NCI-H1436 (cell line): ENCODE measurements around the gene PADI1.

ENCODE experiments used
- DNase-seq: peaks from one replicate; lab custom pipeline; 2025; lab: John Stamatoyannopoulos, UW

Gene PADI1

DNA sequence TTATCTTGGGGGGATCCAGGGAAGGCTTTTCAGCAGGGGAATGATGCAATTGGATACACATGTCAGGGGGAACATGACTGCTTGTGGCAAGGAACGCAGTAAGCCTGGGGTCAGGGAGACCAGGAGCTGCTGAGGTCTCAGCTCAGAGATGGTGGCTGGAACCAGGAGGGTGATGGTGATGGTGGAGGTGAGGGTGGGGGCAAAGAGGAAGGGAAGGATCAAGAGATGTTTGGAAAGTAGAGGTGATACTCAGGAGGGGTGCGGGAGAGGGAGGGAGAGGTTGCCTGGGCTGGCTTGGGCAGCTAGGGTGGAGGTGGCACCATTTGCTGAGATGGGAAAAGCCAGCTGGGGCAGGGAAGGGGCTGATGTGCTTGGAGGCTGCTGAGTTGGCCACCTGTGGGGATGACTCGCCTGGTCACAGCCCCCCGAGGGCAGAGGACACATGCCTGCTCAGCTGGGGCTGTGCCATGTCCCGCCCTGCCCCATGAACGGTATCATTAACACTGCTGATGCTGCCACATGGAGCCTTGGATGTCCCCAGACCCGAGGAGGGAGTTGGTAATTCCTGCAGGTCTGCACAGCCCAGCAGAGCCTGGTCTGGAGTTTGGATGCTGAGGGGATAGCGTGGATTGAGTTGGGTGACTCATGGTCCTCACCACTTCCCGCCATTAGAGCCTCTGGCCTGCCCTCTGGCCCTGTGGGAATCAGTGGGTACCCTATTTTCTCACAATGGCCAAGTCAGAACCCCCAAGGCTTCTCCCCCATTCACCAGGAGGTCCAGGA lies 6.3 kb upstream of the PADI1 start:
- DNase-seq: no peak

DNA sequence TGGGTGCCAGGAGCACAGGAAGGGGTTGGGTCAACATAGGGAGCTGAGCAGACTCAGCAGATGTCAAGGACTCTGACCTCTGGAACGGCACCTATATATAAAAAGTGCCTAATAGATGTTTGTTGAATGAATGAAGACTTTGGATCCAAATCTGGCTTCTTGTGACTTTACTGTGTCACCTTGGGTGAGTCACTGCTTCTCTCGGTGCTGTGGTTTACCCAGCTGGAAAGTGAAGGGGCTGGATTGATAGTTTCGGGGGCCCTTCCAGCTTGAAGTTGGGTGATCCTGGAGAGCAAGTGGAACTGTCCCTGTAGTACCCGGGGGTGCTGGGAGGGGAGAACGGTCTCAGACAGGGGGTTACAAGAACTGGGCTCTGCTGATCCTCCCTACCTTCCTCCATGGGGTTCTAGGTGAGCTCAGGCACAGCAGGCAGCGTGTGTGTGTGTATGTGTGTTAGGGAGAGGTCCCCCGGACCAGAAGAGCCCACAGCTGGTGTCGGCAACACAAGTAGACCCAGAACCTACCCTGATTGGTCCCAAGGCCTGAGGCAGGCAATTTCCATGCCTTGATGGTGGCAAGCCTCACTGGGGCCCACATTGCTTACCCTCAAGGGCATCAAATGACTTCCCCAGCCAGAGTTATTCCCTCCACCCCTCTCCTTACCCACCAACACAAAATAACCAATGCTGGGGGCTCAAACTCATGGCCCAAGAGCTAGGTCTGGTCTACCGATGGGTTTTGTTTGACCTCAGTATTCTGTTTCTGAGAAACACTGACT lies 5.5 kb upstream of the PADI1 start:
- no peak for DNase-seq

DNA sequence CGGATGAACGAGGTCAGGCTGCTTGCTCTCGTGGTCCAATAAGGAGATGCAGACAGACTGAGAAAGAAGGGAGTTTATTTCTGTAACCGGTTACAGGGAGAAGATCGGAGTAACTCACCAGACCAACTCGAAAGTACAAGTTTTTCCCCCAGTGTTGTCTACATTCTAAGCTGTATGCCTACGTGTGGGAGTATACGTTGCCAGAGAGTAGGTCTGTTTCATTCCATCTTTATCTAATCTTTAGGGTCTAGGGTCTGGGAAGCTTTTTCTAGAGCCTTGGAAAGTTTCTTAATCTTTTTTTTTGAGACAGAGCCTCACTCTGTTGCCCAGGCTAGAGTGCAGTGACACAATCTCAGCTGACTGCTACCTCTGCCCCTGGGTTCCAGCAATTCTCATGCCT lies 4.7 kb upstream of the PADI1 start:
- DNase-seq: no peak

DNA sequence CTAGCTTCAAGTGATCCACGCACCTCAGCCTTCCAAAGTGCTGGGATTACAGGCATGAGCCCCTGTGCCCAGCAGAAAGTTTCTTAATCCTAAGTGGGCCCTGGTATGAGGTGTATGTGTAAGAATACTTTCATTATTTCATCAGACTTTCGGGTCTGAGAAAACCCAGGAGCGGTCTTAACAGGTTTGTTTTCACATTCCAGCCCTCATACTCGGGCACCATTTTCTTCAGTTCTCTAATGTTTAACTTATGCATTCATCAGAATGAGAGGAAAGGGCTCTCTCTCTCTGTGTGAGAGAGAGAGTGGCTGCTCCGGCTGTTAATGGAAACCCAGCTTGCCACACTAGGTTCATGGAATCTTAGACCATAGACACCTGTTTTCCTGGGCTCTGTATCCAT lies 4.2 kb upstream of the PADI1 start:
- DNase-seq: no peak

DNA sequence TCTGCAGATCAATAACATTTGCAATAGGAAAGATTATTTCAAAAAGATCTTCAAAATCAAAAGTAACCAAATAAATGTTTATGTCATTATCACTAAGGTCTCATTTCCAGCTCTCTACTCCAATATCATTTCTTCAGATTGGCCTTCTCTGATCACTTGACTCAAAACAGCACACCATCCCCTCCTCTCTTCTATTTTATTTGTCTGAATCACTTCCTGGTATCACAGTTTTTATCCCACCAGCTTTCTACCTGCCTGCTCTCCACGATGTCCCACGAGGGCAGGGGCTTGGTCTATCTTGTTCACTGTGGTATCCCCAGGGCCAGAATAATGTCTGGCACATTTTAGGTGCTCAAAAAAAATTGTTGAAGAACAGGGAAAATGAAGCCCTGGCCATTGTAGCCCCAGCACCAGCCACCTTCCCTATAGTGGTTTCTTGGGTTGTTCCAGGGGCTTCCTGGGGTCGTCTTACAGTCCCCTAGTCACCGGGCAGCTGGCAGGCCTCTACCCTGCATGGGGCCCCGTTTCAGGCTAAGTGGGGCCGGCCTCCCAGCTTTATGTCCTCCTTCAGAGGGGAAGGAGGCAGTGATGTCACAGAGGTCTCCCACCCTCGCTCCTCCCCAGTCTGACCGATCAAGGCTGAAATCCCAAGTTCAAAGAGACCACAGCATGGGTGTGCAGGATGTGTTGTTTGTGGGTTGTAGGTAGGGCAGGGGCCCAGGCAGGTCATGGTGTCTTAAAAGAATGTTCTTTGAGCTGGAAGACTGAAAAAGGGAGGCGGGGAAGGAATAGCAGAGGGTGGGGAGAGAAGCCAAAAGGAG lies 3.5 kb upstream of the PADI1 start:
- DNase-seq: no peak

DNA sequence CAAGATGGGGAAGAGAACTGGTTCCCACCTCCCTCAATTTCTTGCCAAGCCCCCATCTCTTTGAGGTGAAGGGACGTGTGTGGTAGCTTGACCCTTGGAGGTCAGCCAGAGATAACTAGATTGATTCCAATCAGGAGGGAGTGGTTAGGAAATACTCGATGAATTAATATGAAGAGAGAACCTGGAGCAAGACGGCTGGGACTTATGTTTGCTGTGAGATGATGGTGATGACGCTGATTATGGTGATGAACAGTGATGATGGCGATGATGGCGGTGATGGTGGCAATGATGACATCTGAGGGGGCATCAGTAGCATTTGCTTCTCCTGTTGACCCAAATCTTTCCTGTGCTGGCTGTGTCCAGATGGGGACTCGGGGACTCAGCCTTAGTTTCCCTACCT lies 724 bp downstream of the PADI1 start:
- DNase-seq: no peak

DNA sequence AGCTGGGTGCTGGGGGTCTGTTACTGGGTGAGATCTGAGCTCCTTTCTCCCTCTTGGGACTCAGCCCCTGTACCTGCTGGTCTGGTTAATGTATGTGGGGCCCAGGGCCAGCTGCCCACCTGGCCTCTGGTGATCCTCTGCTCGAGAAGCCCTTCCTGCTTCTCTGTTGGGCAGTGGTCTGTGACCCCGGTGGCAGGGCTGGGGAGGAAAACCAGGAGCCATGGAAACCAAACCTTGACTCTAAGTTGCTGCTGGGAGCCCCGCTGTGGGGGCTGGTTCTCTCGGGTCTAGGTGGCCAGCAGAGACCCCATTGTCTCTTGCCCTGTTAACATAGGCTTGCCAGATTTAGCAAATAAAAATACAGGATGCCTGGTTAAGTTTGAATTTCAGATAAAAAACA lies 1.3 kb downstream of the PADI1 start:
- DNase-seq: no peak

DNA sequence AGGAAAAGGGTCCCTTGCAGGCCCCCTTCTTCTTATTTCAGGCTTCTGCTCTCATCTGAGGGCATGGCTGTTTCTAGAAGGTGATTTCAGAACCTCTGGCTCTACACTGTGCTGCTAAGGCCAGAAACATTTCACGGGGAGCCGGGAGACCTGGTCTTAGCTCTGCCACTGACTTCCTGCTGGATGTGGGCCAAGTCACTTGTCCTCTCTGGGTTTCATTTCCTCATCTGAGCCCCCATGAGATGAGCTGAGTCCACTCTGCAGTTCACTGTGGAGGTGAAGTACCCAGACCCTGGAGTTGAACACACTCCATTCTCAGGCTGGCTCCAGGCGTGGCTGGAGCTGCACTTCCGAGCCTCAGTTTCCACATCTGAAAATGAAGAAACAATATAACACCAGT lies 2.1 kb downstream of the PADI1 start:
- DNase-seq: no peak

DNA sequence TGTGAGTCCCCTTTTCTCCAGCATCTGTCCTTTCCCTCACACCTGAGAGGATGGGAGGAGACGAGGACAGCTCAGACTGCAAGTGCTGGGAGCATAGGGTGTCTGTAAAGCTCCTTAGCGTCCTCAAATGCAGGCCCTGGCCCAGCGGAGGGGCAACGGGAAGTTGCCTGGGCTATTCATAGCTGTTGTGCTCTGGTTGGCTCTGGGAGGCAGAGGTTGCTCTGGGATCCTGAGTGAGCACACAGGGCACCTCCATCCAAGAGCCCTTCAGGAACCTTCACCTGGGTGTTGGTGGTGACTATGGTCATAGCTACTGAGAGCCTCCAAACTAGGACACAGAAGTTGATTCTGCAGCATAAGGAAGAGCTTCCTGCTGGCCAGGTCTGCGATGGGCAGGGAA lies 2.6 kb downstream of the PADI1 start:
- no peak for DNase-seq

DNA sequence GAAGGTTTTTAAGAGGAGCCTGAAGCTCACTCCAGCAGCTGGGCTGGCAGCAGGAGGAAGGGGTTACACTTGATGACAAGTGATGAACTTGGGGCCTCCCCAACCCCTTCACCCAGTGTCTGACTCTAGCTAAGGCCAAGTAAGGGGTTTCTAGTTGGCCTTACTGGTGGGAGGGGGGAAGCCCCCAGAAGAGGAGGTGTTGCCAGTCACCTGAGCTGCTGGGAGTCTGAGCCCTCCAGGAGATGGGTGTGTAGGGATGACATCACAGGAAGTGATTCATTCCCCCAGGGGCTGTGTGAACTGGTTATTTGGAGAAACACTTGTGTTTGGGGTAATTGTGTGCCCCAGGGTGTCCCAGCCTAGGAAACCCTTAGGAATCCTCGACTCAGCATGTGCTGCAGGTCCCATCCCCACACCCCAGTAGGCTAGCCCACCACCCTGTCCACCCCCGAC lies 3.1 kb downstream of the PADI1 start:
- DNase-seq: no peak

DNA sequence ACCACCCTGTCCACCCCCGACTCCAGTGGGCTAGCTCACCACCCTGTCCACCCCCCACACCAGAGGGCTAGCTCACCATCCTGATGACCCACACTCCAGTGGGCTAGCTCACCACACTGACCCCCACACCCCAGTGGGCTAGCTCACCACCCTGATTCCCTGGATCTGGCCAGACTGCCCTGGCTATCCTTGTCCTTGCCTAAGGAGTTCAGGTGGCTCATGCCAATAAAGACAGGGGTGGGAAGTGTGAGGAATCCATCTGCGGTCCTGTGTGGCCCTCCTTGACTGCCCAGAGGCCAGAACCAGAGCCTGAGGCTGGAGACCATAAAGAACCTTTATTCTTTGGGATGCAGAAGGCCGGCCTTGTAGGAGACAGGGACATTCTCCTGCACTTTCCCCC lies 3.6 kb downstream of the PADI1 start:
- DNase-seq: no peak

DNA sequence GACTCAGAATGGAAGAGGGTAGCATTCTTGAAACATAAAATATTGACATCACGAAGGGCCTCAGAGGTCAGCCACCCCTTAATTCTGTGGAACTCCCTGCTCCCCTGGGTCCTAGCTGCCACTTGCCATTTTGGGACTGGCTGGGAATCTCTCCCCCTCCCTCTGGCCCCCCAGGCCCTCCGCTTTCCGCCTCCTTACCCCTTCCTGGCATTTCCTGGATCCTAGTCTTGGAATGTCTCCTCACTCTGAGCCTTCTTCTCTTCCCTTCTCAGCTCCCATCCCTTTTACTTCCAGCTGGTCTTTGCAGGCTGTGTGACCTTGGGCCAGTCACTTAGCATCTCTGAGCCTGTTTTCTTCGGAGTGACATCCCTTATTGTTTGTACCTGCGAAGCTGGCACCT lies 4.5 kb downstream of the PADI1 start:
- DNase-seq: no peak

DNA sequence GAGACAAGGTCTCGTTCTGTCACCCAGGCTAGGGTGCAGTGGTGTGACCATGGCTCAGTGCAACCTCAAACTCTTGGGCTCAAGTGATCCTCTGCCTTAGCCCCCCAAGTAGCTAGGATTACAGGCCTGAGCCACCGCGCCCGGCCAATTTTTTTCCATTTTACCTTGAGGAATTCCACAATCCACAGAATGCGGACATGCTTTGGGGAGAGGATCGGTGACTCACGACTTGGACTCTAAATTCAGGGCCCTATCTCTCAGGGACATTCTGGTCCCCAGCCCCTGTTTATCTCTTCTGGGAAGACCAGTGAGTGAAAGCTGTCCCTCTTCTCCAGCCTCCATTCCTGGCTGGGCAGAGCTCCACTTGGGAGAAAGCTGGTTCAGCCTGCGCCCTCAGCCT lies 5.2 kb downstream of the PADI1 start:
- DNase-seq: no peak

DNA sequence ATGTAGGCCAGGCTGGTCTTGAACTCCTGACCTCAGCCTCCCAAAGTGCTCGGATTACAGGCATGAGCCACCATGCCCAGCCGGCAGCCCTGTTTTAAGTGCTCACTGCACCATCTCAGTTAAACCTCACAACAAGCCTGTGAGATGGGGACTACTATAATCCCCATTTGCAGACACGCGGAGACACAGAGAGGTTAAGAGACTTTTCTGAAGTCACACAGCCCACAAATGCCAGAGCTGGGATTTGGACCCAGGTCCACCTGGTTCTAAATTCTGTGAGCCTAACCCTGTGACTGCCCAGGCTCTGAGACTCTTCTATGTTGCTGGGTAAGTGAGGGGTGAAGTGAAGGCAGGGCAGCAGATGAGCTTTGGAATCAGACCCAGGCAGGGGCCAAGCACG lies 6.4 kb downstream of the PADI1 start:
- no peak for DNase-seq

DNA sequence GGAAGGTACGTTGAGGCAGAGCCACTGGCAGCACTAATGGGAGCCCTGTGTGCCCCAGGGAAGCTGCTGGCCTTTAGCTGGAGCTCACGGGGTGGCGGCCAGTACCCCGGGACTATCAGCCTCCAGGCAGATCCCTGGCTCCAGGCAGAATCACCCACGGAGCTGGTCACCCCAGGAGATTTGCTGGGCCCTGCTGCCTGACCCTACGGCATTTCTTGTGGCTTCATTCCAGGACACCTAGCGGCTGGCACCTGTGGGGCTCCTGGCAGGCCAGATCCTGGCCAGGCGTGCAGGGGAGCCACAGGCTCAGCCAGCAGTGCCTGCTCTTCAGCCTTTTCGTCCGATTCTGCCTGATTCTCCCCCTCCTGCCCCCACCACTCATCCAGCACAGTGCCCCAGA lies 7.1 kb downstream of the PADI1 start:
- DNase-seq: no peak

DNA sequence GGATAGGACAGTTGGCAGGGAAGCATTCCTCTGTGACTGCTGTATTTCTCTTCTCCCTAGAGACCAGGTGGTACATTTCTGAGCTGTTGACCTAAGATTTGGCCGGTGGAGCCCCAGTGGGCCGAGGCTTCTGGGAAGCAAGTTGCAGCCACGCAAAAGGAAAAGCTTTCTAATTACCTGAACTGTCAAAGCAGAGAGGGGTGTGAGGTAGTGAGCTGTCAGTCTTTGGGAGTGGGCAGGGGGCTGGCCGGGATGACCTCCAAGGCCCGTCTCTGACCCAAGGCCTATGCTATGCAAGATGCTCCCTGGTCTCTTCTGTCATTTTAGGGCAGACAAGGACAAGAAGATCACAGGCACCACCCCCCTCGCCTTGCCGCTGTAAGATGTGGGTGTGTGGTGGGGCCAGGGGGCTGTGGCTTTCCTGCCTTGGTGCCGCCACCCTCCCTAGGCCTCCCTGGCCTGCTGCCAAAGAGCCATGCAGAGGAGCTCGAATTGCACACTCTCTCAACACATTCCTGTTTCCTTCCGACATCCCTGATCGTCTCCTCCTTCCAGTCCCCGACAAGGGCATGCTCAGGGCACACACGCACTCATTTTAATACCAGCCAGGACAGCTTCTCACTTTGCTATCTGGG lies 7.7 kb downstream of the PADI1 start:
- DNase-seq: no peak

DNA sequence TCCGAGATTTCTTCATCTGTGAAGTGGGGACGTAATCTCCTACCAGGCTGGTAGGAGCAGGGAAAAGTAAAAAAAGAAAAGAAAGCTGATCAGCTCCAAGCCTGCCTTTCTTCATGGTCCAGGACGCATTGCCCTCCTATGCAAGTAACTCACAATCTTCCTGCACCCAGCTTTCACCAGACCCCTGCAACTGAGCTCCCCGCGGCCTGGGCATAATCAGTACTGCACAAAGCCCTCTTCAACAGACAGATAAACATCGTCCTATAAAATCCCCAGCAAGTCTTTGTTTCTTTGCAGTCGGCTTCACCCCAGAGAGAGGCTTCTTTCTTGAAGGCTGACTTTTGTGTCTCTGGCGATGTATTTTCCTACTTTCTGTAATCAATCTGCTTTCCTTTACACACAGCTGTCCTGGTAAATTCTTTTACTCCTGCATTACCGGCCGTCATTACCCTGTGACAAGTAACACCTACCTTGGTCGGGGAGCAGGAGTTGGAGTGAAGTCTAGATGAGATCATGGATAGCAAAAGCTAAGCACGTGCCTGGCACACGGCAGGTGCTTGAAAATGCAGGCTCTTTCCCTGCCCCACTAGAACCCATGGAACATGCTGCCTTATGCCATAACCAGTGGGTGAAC lies 8.3 kb downstream of the PADI1 start:
- no peak for DNase-seq

DNA sequence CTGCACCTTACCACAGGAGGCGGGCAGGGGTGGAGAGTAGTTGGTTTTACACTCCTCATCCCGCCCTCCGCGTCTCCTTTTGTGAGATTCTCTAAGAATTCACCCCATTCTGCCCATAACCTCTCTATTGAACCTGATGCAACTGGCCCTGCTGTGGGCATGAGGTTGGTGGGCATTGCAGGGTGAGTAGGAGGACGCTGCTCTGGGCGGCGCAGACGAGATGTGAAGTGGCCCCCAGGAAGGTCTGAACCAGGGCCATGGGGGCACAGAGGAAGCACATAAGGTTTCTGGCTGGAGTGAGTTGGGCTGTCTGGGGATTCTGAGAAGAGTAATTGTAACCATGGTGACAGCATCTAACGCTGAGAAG lies 8.8 kb downstream of the PADI1 start:
- DNase-seq: no peak

DNA sequence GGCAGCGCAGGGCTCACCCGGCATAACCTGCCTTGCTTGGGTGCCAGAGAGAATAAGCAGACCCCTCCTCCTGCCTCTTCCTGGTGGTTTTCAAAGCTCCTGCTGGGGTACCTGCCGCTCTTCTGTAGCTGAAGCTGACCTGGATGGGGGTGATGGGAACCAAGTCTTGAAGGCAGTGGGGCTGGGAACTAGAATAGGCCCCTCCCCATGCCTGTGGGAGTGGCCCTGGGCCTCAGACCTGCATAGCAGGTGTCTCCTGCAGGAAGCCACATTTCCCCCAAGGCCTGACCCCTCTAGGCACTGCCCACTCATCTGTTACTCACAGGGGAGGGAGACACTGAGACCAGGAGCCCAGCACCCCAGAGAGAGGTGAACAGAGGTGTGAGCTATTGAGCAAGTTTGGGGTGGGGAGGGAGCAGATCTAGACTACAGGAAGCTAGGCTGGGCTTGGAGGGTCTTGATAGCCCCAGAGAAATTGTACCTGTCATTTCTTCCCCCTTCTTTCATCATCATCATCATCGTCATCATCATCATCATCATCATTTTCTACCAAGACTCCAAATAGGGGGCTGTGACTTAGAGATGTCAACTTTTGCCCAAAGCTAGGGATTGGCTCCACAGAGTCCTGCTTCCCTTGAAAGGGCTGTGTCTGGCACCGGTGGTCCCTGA lies 10.1 kb downstream of the PADI1 start:
- DNase-seq: no peak

DNA sequence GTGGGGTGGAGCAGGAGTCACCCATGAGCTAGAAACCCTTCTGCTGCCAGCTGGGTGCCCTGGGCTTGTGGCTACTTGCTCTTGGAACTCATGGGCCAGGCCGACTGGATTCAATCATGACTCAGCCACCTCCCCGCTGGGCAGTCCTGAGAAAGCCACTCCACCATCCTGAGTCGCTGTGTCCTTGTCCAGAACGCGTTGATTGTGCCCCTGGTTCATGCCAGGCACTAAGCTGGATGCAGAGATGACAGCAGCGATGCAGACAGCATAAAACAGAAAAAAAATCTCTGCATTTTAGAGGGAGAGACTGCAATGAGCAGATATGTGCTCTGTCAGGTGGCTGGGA lies 10.6 kb downstream of the PADI1 start:
- DNase-seq: no peak

DNA sequence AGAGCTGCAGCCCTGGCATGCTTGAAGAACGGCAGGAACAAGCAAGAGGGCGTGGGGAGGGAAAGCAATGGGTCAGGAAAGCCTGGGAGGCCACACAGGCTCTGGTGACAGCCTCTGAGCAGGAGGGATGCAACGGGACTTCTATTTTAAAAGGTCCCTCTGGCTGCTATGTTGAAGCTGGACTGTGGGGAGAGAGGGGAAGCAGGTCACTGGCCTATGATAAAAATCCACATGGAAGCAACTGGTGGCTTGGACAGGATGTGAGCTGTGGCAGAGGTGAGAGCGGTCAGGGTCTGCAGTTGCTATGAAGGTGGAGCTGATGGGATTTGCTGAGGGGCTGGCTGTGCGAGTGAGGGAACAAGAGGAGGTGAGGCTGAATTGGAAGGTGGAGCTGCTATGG lies 11.2 kb downstream of the PADI1 start:
- DNase-seq: no peak
